KMS-11 (cell line): ENCODE measurements around the gene COL19A1.

Experiments used
- H2AFZ ChIP-seq: fragments of 200-600 bp; sonication (generic); 2 replicates; pipeline ENCODE4 v1.6.1; 2016; ENCODE audit warnings: antibody characterized with exemption, mixed run types, low read depth
- H3K27ac ChIP-seq: fragments of 200-600 bp; sonication (generic); 2 replicates; pipeline ENCODE4 v1.6.1; 2016; ENCODE audit warnings: mild to moderate bottlenecking, mixed run types
- H3K27me3 ChIP-seq: fragments of 200-600 bp; sonication (generic); 2 replicates; pipeline ENCODE4 v1.6.1; 2017; ENCODE audit warnings: mild to moderate bottlenecking, low read depth, mixed run types, moderate library complexity; ENCODE audit not compliant: insufficient read depth
- H3K36me3 ChIP-seq: fragments of 200-600 bp; sonication (generic); 2 replicates; pipeline ENCODE4 v1.6.1; 2017; ENCODE audit warnings: mild to moderate bottlenecking, mixed run types; ENCODE audit not compliant: insufficient read depth
- H3K4me1 ChIP-seq: fragments of 200-600 bp; sonication (generic); 2 replicates; pipeline ENCODE4 v1.6.1; 2016; ENCODE audit warnings: mild to moderate bottlenecking, low read depth, mixed run types; ENCODE audit not compliant: poor library complexity, severe bottlenecking
- H3K4me2 ChIP-seq: fragments of 200-600 bp; sonication (generic); 2 replicates; pipeline ENCODE4 v1.7.0; 2016; ENCODE audit warnings: mild to moderate bottlenecking, mixed run types
- H3K4me3 ChIP-seq: fragments of 200-600 bp; sonication (generic); IDR thresholded peaks from 2 replicates; pipeline ENCODE4 v1.6.1; 2017; ENCODE audit warnings: low read depth, low read length, mixed read lengths; ENCODE audit not compliant: insufficient read depth
- H3K79me2 ChIP-seq: fragments of 200-600 bp; sonication (generic); 2 replicates; pipeline ENCODE4 v1.6.1; 2016; ENCODE audit warnings: low read depth, mixed run types; ENCODE audit not compliant: insufficient read depth
- H3K9ac ChIP-seq: fragments of 200-600 bp; sonication (generic); 2 replicates; pipeline ENCODE4 v1.6.1; 2016; ENCODE audit warnings: mild to moderate bottlenecking, mixed run types
- H4K20me1 ChIP-seq: fragments of 200-600 bp; sonication (generic); 2 replicates; pipeline ENCODE4 v1.6.1; 2016; ENCODE audit warnings: mild to moderate bottlenecking, mixed run types; ENCODE audit not compliant: insufficient read depth
- TF ChIP-seq, protein P1 (sequence below): fragments of 200-600 bp; sonication (generic); conservative IDR thresholded peaks from 2 replicates; pipeline ENCODE4 v1.6.1; 2017; ENCODE audit warnings: low read depth, mild to moderate bottlenecking, antibody characterized with exemption, low read length, moderate library complexity, mixed read lengths

The COL19A1 gene

DNA sequence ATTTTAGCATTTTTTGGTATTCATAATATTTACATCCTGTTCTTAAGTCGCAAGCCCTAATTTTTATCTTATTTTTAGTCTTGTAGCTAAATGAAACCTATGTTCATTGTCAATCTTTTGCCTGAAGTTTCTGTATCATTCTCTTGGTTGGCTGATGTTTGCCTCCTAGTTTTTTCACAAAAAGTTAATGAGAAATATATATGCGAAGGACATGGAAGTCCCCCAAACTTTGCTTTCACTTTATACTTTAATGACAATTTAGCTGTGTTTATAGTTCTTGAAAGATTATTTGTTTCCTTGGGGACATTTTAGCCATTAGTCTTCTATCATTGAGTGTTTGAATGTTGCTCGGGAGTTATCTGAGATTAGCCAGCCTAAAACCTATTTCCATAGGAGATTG is 118.2 kb downstream of the COL19A1 start:
- H3K27me3 ChIP-seq, result no peaks in the 10 kb centered on the region
- no peaks in the 10 kb centered on the region for H3K4me1 ChIP-seq
- H3K4me2 ChIP-seq, result no peak overlapping the region
- no peaks in the 10 kb centered on the region for H4K20me1 ChIP-seq
- TF ChIP-seq, protein P1, sequence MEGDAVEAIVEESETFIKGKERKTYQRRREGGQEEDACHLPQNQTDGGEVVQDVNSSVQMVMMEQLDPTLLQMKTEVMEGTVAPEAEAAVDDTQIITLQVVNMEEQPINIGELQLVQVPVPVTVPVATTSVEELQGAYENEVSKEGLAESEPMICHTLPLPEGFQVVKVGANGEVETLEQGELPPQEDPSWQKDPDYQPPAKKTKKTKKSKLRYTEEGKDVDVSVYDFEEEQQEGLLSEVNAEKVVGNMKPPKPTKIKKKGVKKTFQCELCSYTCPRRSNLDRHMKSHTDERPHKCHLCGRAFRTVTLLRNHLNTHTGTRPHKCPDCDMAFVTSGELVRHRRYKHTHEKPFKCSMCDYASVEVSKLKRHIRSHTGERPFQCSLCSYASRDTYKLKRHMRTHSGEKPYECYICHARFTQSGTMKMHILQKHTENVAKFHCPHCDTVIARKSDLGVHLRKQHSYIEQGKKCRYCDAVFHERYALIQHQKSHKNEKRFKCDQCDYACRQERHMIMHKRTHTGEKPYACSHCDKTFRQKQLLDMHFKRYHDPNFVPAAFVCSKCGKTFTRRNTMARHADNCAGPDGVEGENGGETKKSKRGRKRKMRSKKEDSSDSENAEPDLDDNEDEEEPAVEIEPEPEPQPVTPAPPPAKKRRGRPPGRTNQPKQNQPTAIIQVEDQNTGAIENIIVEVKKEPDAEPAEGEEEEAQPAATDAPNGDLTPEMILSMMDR, result no peak
- no peaks in the 10 kb centered on the region for H3K36me3 ChIP-seq
- H3K79me2 ChIP-seq, result no peaks in the 10 kb centered on the region
- no peak overlapping the region for H3K4me3 ChIP-seq
- no peak overlapping the region for H2AFZ ChIP-seq
- no peak overlapping the region for H3K9ac ChIP-seq
- H3K27ac ChIP-seq, result no peak overlapping the region

DNA sequence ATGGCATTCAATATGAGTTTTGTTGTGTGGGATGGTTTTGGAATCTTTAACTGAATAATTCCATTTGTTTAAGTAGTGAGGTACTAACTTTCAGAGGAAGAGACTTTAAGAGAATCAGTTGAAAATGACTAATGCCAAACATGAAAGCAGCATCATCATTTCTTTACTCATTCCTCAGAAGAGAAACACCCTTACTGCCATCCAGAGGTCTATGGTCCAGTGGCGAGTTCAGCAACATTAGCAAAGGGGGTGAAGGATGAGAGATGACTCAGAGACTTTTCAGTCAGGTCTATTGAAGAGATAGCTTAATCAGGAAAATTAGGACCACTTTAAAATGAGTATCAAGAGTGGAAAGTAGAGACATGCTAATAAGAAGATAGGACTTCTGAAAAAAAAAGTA is 118.8 kb downstream of the COL19A1 start:
- Histone ChIP-seq H2AFZ (no peak overlapping the region), H3K9ac (no peak overlapping the region), H3K4me2 (no peak overlapping the region), H3K36me3 (no peaks in the 10 kb centered on the region), H3K4me1 (no peaks in the 10 kb centered on the region), H4K20me1 (no peaks in the 10 kb centered on the region), H3K27me3 (no peaks in the 10 kb centered on the region), H3K4me3 (no peak overlapping the region), H3K79me2 (no peaks in the 10 kb centered on the region), H3K27ac (no peak overlapping the region)
- TF ChIP-seq, protein P1, result no peak

DNA sequence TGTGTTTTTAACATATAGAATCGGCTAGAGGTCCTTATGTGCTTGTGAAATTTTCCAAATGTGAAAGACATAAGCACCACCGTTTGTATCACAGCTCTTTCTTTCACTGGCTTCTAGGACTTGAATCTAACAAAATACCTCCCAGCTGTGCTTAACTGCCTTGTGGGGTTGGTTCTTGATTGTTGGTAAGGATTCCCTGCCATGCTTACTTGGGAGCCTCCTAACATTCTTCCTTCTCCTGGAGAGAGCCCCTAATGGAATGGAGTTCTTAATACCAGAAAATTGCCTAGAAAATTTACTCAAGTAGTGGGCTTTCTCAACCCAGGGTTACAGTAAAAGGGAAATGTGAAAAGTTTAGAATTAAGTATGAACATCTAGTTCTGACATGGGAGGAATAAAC is 121.2 kb downstream of the COL19A1 start:
- H3K4me2 ChIP-seq, result no peak overlapping the region
- no peaks in the 10 kb centered on the region for H3K27me3 ChIP-seq
- no peak overlapping the region for H2AFZ ChIP-seq
- no peaks in the 10 kb centered on the region for H3K79me2 ChIP-seq
- no peaks in the 10 kb centered on the region for H3K4me1 ChIP-seq
- H3K9ac ChIP-seq, result no peak overlapping the region
- TF ChIP-seq, protein P1, result no peak
- no peaks in the 10 kb centered on the region for H4K20me1 ChIP-seq
- H3K27ac ChIP-seq, result no peak overlapping the region
- no peaks in the 10 kb centered on the region for H3K36me3 ChIP-seq
- H3K4me3 ChIP-seq, result no peak overlapping the region

DNA sequence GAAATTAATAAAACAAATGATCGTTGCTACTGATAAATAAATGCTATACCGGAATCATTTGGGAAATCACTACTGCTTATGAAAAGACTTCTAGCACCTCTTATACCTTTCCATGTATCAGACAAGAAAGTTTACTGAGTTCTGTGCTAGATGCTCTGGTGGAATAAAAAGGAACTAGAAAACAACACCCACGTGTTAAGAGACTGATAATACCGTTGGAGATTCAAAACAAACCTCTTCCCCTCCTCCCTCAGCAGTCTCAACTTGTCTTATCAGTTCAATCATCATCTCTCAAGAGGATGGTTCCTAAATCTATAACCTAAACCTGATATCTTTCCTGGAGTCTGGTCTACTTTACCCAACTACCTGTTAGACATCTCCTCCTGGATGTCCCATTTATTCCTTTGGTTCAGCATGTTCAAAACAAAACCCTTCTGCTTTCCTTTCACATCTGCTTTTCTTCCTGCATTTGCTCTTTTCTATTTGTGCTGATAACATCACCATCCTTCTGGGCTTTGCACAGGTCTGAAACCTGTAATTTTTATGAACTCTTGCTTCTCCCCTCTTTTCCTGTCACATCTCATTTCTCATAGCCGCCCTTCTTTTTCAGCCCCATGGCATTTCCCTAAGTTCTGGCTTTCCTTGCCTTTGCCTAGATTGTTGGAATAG is 122.2 kb downstream of the COL19A1 start:
- no peak overlapping the region for H2AFZ ChIP-seq
- no peak overlapping the region for H3K4me3 ChIP-seq
- H3K4me1 ChIP-seq, result no peaks in the 10 kb centered on the region
- H3K79me2 ChIP-seq, result no peaks in the 10 kb centered on the region
- H3K4me2 ChIP-seq, result no peak overlapping the region
- H3K9ac ChIP-seq, result no peak overlapping the region
- no peak overlapping the region for H3K27ac ChIP-seq
- no peaks in the 10 kb centered on the region for H4K20me1 ChIP-seq
- H3K27me3 ChIP-seq, result no peaks in the 10 kb centered on the region
- TF ChIP-seq, protein P1, result no peak
- H3K36me3 ChIP-seq, result no peaks in the 10 kb centered on the region
